ENCODE results near the gene TK1. TPM values are rescaled to one million over a fixed set of nuclear protein-coding genes. Genes with fewer than 3 reads are reported as not detected.
A peak's percentile ranks its signal among the peaks of the same experiment; 100 is the strongest.

The TK1 gene
- total RNA-seq, 1 experiment from 2014 or later: 190 TPM

- no peak overlapping the region for H3K4me3 Mint-ChIP-seq (ENCODE audit: unreplicated experiment)
- intact Hi-C loops (cut with micrococcal nuclease; ENCODE audit: unreplicated experiment): no loop called here
- POLR2A ChIA-PET: no interaction called here
- peak overlapping the region; percentile 15 for H3K27ac Mint-ChIP-seq (ENCODE audit: unreplicated experiment)
- Histone ChIP-seq H3K4me3 (ENCODE audit: low read depth, low read length) (no peak overlapping the region), H3K27me3 (replicated peaks; ENCODE audit: control insufficient read depth, insufficient read depth, low read length) (no peaks in the 10 kb centered on the region), H3K9me3 (no peaks in the 10 kb centered on the region), H3K36me3 (ENCODE audit: control insufficient read depth, insufficient read depth, low read length) (no peaks in the 10 kb centered on the region), H3K4me1 (peaks cover 52% of the 10 kb centered on the region)
- H3K9me3 Mint-ChIP-seq (ENCODE audit: unreplicated experiment): no peaks in the 10 kb centered on the region
- TF ChIP-seq, protein P1, sequence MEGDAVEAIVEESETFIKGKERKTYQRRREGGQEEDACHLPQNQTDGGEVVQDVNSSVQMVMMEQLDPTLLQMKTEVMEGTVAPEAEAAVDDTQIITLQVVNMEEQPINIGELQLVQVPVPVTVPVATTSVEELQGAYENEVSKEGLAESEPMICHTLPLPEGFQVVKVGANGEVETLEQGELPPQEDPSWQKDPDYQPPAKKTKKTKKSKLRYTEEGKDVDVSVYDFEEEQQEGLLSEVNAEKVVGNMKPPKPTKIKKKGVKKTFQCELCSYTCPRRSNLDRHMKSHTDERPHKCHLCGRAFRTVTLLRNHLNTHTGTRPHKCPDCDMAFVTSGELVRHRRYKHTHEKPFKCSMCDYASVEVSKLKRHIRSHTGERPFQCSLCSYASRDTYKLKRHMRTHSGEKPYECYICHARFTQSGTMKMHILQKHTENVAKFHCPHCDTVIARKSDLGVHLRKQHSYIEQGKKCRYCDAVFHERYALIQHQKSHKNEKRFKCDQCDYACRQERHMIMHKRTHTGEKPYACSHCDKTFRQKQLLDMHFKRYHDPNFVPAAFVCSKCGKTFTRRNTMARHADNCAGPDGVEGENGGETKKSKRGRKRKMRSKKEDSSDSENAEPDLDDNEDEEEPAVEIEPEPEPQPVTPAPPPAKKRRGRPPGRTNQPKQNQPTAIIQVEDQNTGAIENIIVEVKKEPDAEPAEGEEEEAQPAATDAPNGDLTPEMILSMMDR (IDR thresholded peaks at IDR 0.05; ENCODE audit: insufficient read depth in 1 of 2, low read depth in 1 of 2, low read length in 1 of 2, severe bottlenecking in 1 of 2, unreplicated experiment in 1 of 2): no peak
- BruUV-seq (replicated peaks): no TSS peak
- CTCF ChIA-PET: no interaction called here
- peaks cover 12% of the 10 kb centered on the region for H3K4me1 Mint-ChIP-seq (ENCODE audit: low read depth, unreplicated experiment)
- peaks cover 8% of the 10 kb centered on the region for H3K36me3 Mint-ChIP-seq (ENCODE audit: insufficient read depth, unreplicated experiment)
- no peaks in the 10 kb centered on the region for H3K27me3 Mint-ChIP-seq (ENCODE audit: insufficient read depth, unreplicated experiment)
- DNase-seq: no peak
These were observed 42.6 kb downstream of the TK1 start for GRCh38 chr17:78144147-78144719.

DNA sequence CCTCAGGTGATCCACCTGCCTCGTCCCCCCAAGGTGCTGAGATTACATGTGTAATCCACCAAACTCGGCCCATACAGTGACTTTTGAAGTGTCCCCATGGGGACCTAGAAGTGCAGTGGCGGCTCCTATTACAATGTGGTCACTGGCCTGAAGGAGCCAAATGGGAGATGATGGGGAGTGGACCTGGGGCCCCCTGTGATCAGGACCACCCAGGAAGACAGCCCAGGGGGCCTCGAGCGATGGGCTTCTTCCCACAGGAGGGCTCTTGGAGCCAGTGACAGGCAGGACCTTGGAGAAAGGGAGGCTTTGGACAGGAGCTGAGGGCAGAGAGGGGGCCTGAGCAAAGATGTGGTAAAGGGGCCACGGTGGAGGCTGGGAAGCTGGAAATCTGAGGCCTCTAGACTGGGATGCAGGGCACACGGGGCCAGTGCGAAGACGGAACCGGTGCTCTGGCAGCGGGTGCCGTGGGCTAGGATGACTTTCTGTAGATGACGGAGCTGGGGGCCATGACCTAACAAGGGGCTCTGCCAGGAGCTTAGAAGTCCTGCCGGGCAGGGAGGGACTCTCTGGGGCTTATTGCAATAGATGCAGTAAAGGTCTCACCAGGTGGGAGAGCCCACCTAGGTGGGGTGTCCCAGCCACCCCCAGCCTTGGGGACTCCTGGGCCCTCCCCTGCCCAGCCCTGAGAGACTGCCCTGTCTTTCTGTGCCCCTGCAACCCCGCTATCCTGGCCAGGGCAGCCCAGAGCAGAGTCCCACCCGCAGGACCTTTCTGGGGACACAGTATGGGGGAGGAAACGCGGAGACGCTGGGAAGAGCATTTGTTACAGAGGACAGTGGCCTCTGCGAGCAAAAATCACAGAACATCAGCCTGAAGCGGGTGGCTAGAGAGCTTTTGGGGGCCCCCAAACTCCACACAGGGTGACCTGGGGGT, 43.4 kb downstream of the TK1 start:
- TF ChIP-seq, protein P1 (IDR thresholded peaks at IDR 0.05; ENCODE audit: insufficient read depth in 1 of 2, low read depth in 1 of 2, low read length in 1 of 2, severe bottlenecking in 1 of 2, unreplicated experiment in 1 of 2): no peak
- H3K4me1 ChIP-seq: peaks cover 48% of the 10 kb centered on the region
- intact Hi-C loops (cut with micrococcal nuclease; ENCODE audit: unreplicated experiment): no loop called here

GRCh38 chr17:78142119-78142861, 44.6 kb downstream of the TK1 start:
- no TSS peak for BruUV-seq (replicated peaks)
- Mint-ChIP-seq H3K27ac (ENCODE audit: unreplicated experiment) (no peak overlapping the region), H3K4me3 (ENCODE audit: unreplicated experiment) (no peak overlapping the region), H3K36me3 (ENCODE audit: insufficient read depth, unreplicated experiment) (peaks cover 8% of the 10 kb centered on the region), H3K4me1 (ENCODE audit: low read depth, unreplicated experiment) (peaks cover 5% of the 10 kb centered on the region), H3K27me3 (ENCODE audit: insufficient read depth, unreplicated experiment) (no peaks in the 10 kb centered on the region), H3K9me3 (ENCODE audit: unreplicated experiment) (no peaks in the 10 kb centered on the region)
- H3K4me3 ChIP-seq (ENCODE audit: low read depth, low read length): no peak overlapping the region
- no peak for DNase-seq
- peaks cover 40% of the 10 kb centered on the region for H3K4me1 ChIP-seq
- H3K9me3 ChIP-seq: no peaks in the 10 kb centered on the region
- intact Hi-C loops (cut with micrococcal nuclease; ENCODE audit: unreplicated experiment): no loop called here
- ChIA-PET POLR2A (interaction anchor here (0.5 kb wide), 1 partner anchor 9 kb away, joined by 4 read pairs; no protein-coding TSS in a partner anchor), CTCF (interaction anchor here (0.6 to 0.9 kb wide), 4 partner anchors 10 to 1531 kb away, joined by 3 to 5 read pairs (median 4); partner anchors contain the start of gene TMC6)
- TF ChIP-seq, protein P1 (IDR thresholded peaks at IDR 0.05; ENCODE audit: insufficient read depth in 1 of 2, low read depth in 1 of 2, low read length in 1 of 2, severe bottlenecking in 1 of 2, unreplicated experiment in 1 of 2): no peak
- H3K27me3 ChIP-seq (replicated peaks; ENCODE audit: control insufficient read depth, insufficient read depth, low read length): no peaks in the 10 kb centered on the region
- H3K36me3 ChIP-seq (ENCODE audit: control insufficient read depth, insufficient read depth, low read length): no peaks in the 10 kb centered on the region

More for the DNA sequence above, 43.4 kb downstream of the TK1 start:
- no TSS peak for BruUV-seq (replicated peaks)
- ChIA-PET POLR2A (no interaction called here), CTCF (interaction anchor here (0.6 kb wide), 1 partner anchor 121 kb away, joined by 3 read pairs; no protein-coding TSS in a partner anchor)
- Histone ChIP-seq H3K27me3 (replicated peaks; ENCODE audit: control insufficient read depth, insufficient read depth, low read length) (no peaks in the 10 kb centered on the region), H3K36me3 (ENCODE audit: control insufficient read depth, insufficient read depth, low read length) (no peaks in the 10 kb centered on the region), H3K4me3 (ENCODE audit: low read depth, low read length) (no peak overlapping the region), H3K9me3 (no peaks in the 10 kb centered on the region)
- H3K9me3 Mint-ChIP-seq (ENCODE audit: unreplicated experiment): no peaks in the 10 kb centered on the region
- no peaks in the 10 kb centered on the region for H3K27me3 Mint-ChIP-seq (ENCODE audit: insufficient read depth, unreplicated experiment)
- H3K4me1 Mint-ChIP-seq (ENCODE audit: low read depth, unreplicated experiment): peaks cover 7% of the 10 kb centered on the region
- peak overlapping the region; percentile 15 for H3K27ac Mint-ChIP-seq (ENCODE audit: unreplicated experiment)
- H3K4me3 Mint-ChIP-seq (ENCODE audit: unreplicated experiment): no peak overlapping the region
- peaks cover 8% of the 10 kb centered on the region for H3K36me3 Mint-ChIP-seq (ENCODE audit: insufficient read depth, unreplicated experiment)
- DNase-seq: no peak
